Cardiac fibroblast (primary cell): ENCODE results near the gene GRAMD4.

Experiments used
- DNase-seq, 2 donors: peaks; one replicate each; pipeline versions ENCODE4 v3.0.0 to v3.0.0-alpha.2; 2010; ENCODE audit warnings: low read depth in 2 of 2
- H3K4me3 ChIP-seq, 2 donors: replicated peaks in 1 of 2; 1 replicate in 1 of 2; 2 replicates in 1 of 2; pipeline ENCODE4 v1.5.1; 2011; ENCODE audit warnings: low read depth in 2 of 2, low read length in 2 of 2, mild to moderate bottlenecking in 2 of 2, moderate library complexity in 1 of 2
- TF ChIP-seq, protein P1 (sequence below): IDR thresholded peaks from one replicate; pipeline ENCODE4 v1.5.1; 2011; ENCODE audit warnings: low read depth, mild to moderate bottlenecking, low read length, inconsistent platforms

Gene GRAMD4

DNA sequence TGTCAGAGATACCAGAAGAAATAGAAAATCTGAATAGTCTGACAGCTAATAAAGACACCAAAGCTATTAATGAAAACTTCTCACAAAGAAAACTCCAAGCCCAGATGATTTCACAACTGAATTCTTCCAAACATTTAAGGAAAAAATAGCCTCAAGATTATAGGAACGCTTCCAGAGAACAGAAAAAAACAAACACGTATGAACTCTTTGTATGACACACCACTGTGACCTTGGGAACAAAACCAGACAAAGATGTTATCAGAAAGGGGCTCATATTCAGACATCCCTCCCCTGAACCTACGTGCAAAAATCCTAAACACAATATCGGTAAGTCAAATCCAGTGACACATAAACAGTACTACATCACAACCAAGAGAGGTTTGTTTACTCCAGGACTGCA lies 94.4 kb downstream of the GRAMD4 start:
- TF ChIP-seq, protein P1, sequence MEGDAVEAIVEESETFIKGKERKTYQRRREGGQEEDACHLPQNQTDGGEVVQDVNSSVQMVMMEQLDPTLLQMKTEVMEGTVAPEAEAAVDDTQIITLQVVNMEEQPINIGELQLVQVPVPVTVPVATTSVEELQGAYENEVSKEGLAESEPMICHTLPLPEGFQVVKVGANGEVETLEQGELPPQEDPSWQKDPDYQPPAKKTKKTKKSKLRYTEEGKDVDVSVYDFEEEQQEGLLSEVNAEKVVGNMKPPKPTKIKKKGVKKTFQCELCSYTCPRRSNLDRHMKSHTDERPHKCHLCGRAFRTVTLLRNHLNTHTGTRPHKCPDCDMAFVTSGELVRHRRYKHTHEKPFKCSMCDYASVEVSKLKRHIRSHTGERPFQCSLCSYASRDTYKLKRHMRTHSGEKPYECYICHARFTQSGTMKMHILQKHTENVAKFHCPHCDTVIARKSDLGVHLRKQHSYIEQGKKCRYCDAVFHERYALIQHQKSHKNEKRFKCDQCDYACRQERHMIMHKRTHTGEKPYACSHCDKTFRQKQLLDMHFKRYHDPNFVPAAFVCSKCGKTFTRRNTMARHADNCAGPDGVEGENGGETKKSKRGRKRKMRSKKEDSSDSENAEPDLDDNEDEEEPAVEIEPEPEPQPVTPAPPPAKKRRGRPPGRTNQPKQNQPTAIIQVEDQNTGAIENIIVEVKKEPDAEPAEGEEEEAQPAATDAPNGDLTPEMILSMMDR: no peak
- DNase-seq: peak; percentile 40 to 47
- no peak overlapping the region for H3K4me3 ChIP-seq

DNA sequence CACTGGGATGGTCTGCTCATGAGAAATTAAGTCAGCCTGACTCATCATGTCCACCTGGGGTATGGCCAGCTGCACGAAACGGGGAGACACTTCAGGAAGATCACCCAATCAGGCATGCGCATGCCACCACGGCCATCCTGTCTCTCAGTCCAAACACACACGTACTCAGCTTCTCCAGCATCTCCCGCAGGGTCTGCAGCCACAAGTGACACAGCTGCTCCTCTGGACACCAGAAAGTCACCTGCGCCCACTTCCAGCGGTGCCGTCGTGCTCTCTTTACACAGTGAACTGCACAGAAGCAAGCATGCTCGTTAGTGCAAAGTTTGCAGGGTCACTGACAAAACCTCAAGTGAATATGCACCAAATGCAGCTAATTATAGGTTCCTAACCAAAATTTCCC lies 99.7 kb downstream of the GRAMD4 start:
- H3K4me3 ChIP-seq: no peak overlapping the region
- TF ChIP-seq, protein P1: no peak
- no peak for DNase-seq

DNA sequence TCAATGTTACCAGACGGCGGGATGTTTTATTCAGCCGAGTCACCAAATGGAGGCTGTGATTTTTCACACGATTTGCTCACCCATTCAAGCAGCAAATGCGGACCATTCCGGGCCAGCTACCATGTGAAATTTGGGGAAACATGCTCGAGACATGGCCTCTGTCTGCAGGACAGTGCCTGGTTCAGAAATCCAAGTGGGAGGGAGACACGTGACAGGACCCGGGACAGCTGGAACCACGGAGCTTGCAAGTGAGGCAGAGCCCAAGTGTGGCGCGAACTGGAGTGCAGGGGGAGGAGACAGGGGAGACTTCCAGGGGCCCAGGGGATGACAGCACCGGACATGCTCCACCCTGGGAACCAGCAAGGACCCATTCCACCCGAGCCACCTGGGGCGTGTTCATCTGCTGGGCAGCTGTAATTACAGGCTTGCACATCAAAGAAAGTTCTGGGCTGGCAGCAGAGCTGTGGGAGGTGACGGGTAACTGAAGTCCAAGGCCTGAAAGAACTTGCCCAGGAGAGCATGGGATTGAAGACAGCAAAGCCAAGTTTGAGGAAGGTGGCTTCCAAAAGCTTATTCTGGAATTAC lies 101.4 kb downstream of the GRAMD4 start:
- no peak for DNase-seq
- H3K4me3 ChIP-seq: no peak overlapping the region
- TF ChIP-seq, protein P1: no peak

DNA sequence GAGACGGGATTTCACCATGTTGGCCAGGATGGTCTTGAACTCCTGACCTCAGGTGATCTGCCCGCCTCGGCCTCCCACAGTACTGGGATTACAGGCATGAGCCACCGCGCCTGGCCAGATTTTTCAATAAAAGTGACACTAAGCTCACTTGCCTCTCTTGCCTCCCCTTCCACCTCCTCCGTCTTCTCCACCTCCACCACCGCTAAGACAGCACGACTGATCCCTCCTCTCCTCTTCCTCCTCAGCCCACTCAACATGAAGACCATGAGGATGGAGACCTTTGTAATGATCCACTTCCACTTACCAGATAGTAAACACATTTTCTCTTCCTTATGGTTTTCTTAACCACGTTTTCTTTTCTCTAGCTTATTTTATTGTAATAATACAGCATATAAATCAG lies 103.7 kb downstream of the GRAMD4 start:
- H3K4me3 ChIP-seq: no peak overlapping the region
- TF ChIP-seq, protein P1: no peak
- no peak for DNase-seq

DNA sequence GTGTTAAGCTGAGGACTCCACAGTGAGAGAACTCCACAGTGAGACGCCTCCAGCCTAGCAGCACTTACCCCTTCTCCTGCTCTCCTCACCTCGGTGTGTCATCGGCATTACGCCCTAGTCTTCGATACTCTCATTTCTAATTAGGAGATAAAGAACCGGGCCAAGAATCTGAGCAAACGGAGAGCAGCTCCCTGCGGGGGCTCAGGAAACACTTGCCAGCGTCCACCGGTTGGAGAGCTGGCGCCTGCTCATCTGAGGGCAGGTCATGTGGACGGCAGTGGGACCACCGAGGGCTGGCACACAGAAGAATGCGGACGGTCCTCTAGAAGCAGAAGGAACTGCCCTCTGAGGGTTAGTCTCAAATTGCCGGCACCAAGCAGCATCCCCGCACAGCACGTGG lies 104.9 kb downstream of the GRAMD4 start:
- TF ChIP-seq, protein P1: no peak
- no peak overlapping the region for H3K4me3 ChIP-seq
- no peak for DNase-seq

DNA sequence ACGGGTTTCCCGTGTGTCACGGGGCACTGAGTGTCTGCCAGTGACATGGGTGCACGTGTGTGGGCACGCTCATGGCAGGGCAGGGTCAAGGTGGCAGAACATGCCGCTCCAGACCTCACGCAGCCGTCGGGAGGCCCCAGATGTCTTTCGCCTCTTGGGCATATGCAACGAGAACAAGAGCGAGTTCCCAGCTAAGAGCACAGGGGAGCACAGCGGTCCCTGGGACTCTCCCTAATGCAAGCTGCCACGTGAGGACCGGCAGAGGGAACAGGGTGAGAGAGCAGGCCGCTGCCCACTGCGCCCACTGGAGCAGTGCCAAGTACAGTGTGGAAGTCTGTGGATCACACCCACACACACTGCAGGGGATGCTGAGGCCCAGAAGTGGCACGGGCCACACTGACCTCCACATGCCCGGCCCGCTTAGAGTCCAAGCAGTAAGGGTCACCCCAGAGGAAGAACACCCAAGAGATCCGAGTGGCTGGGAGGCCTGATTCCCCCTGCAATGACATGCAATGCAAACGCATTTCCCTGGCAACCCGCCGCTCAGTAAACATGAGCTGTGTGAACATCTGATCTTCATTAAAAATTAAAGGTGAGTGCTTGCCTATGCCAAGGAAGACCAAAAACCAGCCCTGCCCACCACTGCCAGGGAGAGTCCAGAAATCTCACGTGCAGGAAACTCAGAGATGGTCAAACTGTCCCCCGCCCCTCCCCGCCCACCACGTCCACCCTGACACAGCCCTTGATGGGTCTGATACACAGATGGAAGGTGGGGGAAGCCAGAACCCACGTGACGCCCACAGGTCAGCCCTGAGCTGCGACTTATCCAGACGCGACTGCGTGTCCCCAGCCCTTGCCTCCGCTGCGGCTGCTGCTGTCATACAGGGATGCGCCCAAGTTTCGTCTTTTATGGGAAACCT lies 106.1 kb downstream of the GRAMD4 start:
- no peak for DNase-seq
- TF ChIP-seq, protein P1: no peak
- H3K4me3 ChIP-seq: no peak overlapping the region
